BLaER1 treated with 17β-estradiol and CSF1 and Interleukin-3, amounts not matched to agents 10 nM and 100 nM (cell line): Measurements from ENCODE around the gene IRX2.
A peak's percentile ranks its signal among the peaks of the same experiment; 100 is the strongest.

ENCODE experiments used
- H3K27ac ChIP-seq, 11 experiments: shearing (Covaris generic); formaldehyde crosslinking; 2 replicates each; pipeline ENCODE4 v1.8.1; 2022
- H3K27me3 ChIP-seq, 11 experiments: shearing (Covaris generic); formaldehyde crosslinking; 2 replicates each; pipeline ENCODE4 v1.8.1; 2022
- H3K36me3 ChIP-seq, 11 experiments: shearing (Covaris generic); formaldehyde crosslinking; 2 replicates each; pipeline ENCODE4 v1.8.1; 2022
- H3K4me1 ChIP-seq, 10 experiments: shearing (Covaris generic); formaldehyde crosslinking; 2 replicates each; pipeline ENCODE4 v1.8.1; 2022
- H3K4me2 ChIP-seq, 11 experiments: shearing (Covaris generic); formaldehyde crosslinking; 2 replicates each; pipeline ENCODE4 v1.8.1; 2022
- H3K4me3 ChIP-seq, 10 experiments: shearing (Covaris generic); formaldehyde crosslinking; 2 replicates each; pipeline ENCODE4 v1.8.1; 2022
- H3K9ac ChIP-seq, 11 experiments: shearing (Covaris generic); formaldehyde crosslinking; 2 replicates each; pipeline ENCODE4 v1.8.1; 2022
- H3K9me3 ChIP-seq, 11 experiments: shearing (Covaris generic); formaldehyde crosslinking; replicated peaks in 1 of 11; 2 replicates each; pipeline ENCODE4 v1.8.1; 2022
- H4K20me1 ChIP-seq, 11 experiments: shearing (Covaris generic); formaldehyde crosslinking; 2 replicates each; pipeline ENCODE4 v1.8.1; 2022
- Cebpa-rat ChIP-seq, 11 experiments: shearing (Covaris generic); IDR thresholded peaks; 2 replicates each; pipeline ENCODE4 v1.8.1; 2022

IRX2 gene

DNA sequence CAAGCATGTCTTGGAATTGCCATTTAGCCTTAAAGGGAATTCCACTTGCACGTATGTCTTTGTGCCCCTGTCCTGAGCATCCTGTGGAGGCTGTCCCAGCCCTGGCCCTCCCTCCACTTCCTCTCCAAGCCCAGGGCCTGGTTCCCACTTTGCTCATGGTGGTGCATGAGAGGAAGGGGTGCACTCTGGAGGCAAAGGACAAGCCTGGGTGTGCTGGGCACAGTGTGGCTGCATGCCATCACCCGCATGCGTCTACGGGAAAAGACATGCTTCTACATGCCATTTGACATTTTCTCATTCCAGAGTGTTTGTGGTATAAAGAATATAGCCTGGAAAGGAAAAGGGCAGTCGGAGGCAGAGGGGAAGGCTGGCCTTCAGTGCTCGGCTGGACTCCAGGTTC lies 7.2 kb upstream of the IRX2 start:
- H3K27ac ChIP-seq = peak overlapping the region in 5 of 11 experiments; percentile 72 to 85 (median 82); a peak in 8 of 22 replicates
- H4K20me1 ChIP-seq = no peaks in the 10 kb centered on the region
- H3K9me3 ChIP-seq = peaks cover 0 to 43% (median 40%) of the 10 kb centered on the region in 11 experiments; a peak in 18 of 22 replicates
- H3K4me2 ChIP-seq = peak overlapping the region; percentile 39 to 90 (median 74); a peak in 21 of 22 replicates
- no peak overlapping the region for H3K9ac ChIP-seq
- H3K36me3 ChIP-seq = peaks cover 0 to 24% (median 0%) of the 10 kb centered on the region in 11 experiments; a peak in 4 of 22 replicates
- peaks cover 0 to 17% (median 0%) of the 10 kb centered on the region in 11 experiments; a peak in 6 of 22 replicates for H3K27me3 ChIP-seq
- no peak for TF ChIP-seq Cebpa-rat (IDR thresholded peaks at IDR 0.05)
- peak overlapping the region in 5 of 10 experiments; percentile 4 to 45 (median 29); a peak in 4 of 20 replicates for H3K4me3 ChIP-seq
- H3K4me1 ChIP-seq = peaks cover 73 to 98% (median 92%) of the 10 kb centered on the region in 10 experiments

DNA sequence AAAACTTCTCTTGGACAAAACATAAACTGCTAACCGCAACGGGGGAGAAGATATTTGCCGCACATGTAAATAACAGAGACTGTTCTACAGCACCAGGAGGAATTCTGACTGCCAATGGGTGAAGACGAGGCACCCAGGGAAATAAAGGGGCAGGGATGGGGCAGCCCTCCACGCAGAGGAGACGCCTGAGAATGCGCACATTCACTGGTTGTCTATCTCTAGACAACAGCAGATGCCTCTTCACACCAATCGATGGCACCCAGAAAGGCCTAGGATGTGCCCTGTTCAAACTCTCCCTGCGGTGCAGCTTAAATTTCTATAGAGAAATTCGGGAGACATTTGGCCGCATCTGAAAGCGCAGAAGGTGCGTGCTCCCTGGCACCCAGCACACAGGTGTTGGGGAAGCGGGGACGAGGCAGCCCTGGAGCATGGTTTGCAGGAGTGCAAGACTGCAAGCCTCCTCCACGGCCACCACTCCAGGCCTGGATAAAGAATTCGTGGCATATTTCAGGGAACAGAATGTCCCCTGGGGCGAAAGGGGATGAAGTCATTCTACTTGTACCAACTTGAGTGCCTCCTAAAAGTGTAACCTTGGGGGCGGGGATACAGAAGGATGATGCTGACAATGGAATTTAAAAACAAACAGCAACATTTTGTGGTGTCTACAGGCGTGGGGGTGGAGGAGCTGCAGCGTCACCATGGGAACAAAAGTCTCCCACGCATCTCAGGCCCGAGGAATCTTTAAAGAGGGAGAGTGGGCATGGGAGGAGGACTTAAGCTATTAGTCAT lies 6.3 kb upstream of the IRX2 start:
- H3K4me3 ChIP-seq = peak overlapping the region in 2 of 10 experiments; percentile 9 to 10; a peak in 2 of 20 replicates
- H3K4me2 ChIP-seq = peak overlapping the region; percentile 9 to 83 (median 53); a peak in 20 of 22 replicates
- peaks cover 0 to 24% (median 0%) of the 10 kb centered on the region in 11 experiments; a peak in 4 of 22 replicates for H3K36me3 ChIP-seq
- H3K4me1 ChIP-seq = peaks cover 68 to 96% (median 86%) of the 10 kb centered on the region in 10 experiments
- H3K27me3 ChIP-seq = peaks cover 0 to 23% (median 0%) of the 10 kb centered on the region in 11 experiments; a peak in 6 of 22 replicates
- peak overlapping the region in 3 of 11 experiments; percentile 8 to 97 (median 18); a peak in 2 of 22 replicates for H3K27ac ChIP-seq
- no peak overlapping the region for H3K9ac ChIP-seq
- peaks cover 0 to 3% (median 0%) of the 10 kb centered on the region in 11 experiments; a peak in 3 of 22 replicates for H4K20me1 ChIP-seq
- peaks cover 0 to 43% (median 40%) of the 10 kb centered on the region in 11 experiments; a peak in 18 of 22 replicates for H3K9me3 ChIP-seq
- TF ChIP-seq Cebpa-rat (IDR thresholded peaks at IDR 0.05) = no peak

DNA sequence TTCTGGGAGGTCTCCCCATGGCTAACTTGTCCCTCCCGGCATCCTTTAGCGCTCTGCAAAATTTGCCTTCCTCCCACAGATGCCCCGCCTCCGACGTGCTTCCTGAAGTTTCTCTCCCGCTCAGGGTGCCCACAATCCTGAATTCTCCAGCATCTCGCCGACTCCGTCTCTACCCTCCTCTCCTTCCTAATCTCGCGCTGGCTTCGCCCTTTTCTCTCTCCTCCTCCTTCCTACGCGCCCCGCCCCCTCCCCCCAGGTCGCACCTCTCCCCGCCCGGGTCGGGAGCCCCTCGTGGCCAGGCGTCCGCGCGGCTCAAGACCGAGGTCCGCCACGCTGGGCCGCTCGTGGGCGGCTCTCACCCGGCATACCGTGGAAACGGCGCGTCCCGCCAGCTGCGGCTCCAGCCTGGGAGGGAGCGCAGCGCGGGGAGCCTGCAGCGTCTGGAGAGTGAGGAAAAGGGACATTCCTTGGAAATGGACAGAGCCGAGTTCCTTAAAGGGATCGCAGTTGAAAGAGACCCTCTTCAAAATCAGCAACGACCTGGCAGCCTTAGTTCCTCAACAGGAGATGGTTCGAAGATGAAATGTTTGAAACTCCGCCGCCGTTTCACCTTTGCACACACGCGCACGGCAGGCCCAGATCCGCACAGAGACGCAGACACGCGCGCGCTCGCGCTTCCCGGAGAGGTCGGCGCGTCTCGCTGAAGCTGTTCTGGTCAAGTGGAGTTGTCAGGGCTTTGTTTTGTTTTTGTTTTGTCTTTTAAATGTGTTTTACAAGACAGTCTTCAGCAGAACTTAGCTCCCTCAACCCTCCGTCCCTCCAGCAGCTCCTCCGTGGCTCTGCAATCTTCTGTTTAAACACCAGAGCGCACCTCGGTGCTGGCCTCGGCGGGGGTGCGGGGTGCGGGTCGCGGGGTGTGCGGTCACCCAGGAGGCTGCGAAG lies 5.0 kb upstream of the IRX2 start:
- H3K4me3 ChIP-seq = peak overlapping the region in 6 of 10 experiments; percentile 32 to 84 (median 70); a peak in 10 of 20 replicates
- H3K9me3 ChIP-seq = peaks cover 0 to 43% (median 40%) of the 10 kb centered on the region in 11 experiments; a peak in 18 of 22 replicates
- H4K20me1 ChIP-seq = peaks cover 0 to 7% (median 0%) of the 10 kb centered on the region in 11 experiments; a peak in 3 of 22 replicates
- peaks cover 0 to 24% (median 0%) of the 10 kb centered on the region in 11 experiments; a peak in 4 of 22 replicates for H3K36me3 ChIP-seq
- TF ChIP-seq Cebpa-rat (IDR thresholded peaks at IDR 0.05) = no peak
- H3K9ac ChIP-seq = peak overlapping the region in 8 of 11 experiments; percentile 80 to 97 (median 93); a peak in 15 of 22 replicates
- peak overlapping the region; percentile 84 to 100 (median 97) for H3K4me2 ChIP-seq
- peaks cover 55 to 88% (median 77%) of the 10 kb centered on the region in 10 experiments for H3K4me1 ChIP-seq
- H3K27me3 ChIP-seq = peaks cover 0 to 26% (median 0%) of the 10 kb centered on the region in 11 experiments; a peak in 6 of 22 replicates
- peak overlapping the region in 10 of 11 experiments; percentile 70 to 97 (median 90); a peak in 19 of 22 replicates for H3K27ac ChIP-seq

DNA sequence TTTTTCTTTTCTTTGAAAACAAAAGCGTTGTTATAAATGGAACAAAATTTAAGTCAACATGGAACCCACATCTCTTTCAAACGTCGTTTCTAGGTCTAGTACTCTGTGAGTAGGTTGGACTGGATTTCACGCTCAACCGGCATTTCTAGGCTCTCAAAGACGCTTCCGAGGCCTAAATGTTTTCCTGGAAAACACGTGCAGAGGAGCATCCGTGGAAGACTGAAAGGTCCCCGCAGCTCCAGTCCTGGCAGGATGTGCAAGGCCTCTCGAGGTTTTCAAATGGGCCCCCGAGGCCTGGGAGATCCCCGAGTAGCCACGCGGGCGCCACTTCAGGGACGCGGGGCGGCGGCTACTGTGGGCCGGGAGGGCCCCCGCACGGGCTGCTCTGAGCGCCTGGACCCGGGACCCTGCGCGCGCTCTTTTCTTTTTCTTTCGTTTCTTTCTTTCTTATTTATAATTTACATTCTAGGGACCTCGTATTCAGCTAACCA lies 4.2 kb upstream of the IRX2 start:
- Histone ChIP-seq H3K27ac (peak overlapping the region; percentile 28 to 97 (median 89); a peak in 20 of 22 replicates), H3K4me2 (peak overlapping the region; percentile 84 to 100 (median 97)), H3K4me3 (peak overlapping the region; percentile 44 to 86 (median 78)), H3K27me3 (peaks cover 0 to 26% (median 0%) of the 10 kb centered on the region in 11 experiments; a peak in 6 of 22 replicates), H3K36me3 (peaks cover 0 to 24% (median 0%) of the 10 kb centered on the region in 11 experiments; a peak in 5 of 22 replicates), H3K4me1 (peaks cover 49 to 80% (median 70%) of the 10 kb centered on the region in 10 experiments), H3K9ac (peak overlapping the region; percentile 76 to 97 (median 87); a peak in 20 of 22 replicates), H4K20me1 (peaks cover 5 to 13% (median 6%) of the 10 kb centered on the region in 11 experiments; a peak in 20 of 22 replicates), H3K9me3 (peaks cover 1 to 47% (median 45%) of the 10 kb centered on the region in 11 experiments; a peak in 21 of 22 replicates)
- TF ChIP-seq Cebpa-rat (IDR thresholded peaks at IDR 0.05) = no peak

DNA sequence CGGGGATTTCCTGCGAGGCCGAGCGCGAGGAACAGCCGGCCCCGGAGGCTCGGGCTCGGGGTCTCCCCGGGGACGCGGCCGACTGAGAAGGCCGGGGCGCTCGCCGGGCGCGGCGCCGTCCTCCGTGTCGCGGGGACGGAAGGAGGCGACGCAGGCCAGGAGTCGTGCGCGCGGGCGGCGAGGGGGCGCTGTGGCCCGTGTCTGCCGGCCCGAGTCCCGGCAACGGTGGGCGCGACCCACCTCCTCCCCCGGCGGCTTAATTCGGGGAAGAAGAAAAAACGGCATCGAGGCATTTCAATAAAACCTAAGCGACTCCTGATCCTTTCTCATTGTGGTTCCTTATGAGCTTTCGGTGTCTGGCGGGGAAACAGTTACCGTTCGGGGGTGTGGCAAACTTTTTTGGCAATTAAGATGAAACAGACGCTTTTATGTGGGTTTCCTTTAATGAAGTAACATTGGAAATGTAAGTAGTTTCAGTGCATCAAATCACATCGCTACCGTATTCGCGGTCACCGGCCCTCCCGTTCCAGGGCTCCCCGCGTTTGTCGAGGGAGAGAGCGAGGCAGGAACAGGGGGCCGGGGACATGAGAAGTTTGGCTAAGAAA lies 3.7 kb upstream of the IRX2 start:
- peaks cover 0 to 30% (median 5%) of the 10 kb centered on the region in 11 experiments; a peak in 10 of 22 replicates for H3K36me3 ChIP-seq
- peak overlapping the region; percentile 44 to 86 (median 78) for H3K4me3 ChIP-seq
- H3K27me3 ChIP-seq = peaks cover 0 to 26% (median 0%) of the 10 kb centered on the region in 11 experiments; a peak in 6 of 22 replicates
- peak overlapping the region; percentile 84 to 100 (median 97) for H3K4me2 ChIP-seq
- peak overlapping the region; percentile 76 to 97 (median 87) for H3K9ac ChIP-seq
- peaks cover 11 to 18% (median 11%) of the 10 kb centered on the region in 11 experiments; a peak in 21 of 22 replicates for H4K20me1 ChIP-seq
- peak overlapping the region; percentile 53 to 97 (median 89); a peak in 21 of 22 replicates for H3K27ac ChIP-seq
- peak in 2 of 11 experiments; percentile 32 to 43; a peak in 1 of 22 replicates for TF ChIP-seq Cebpa-rat (IDR thresholded peaks at IDR 0.05)
- H3K9me3 ChIP-seq = peaks cover 5 to 52% (median 50%) of the 10 kb centered on the region in 11 experiments; a peak in 21 of 22 replicates
- peaks cover 46 to 75% (median 66%) of the 10 kb centered on the region in 10 experiments for H3K4me1 ChIP-seq

DNA sequence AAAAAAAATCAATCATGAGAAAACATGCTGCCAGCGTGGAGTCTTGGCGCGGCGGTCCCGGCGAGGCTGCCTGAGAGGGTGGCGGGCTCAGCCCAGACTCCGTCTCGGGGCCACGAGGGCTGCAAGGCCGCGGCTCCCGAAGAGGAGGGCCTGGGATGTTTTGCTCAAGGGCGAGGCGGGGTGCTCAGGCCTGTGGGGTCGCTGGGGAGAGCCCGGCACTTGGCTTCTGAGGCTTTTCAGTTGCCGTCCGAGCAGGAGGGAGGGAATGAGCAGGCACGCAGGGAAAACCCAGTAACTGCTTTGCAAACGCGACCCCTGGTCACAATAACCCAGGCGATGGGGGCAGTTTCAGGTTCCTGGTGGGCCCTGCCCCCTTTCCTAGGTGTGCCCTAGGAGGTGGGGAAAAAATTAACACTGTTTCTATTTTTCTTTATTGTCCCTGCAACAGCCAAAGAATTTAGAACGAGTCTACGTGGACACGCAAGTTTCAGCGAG lies 3.2 kb upstream of the IRX2 start:
- H4K20me1 ChIP-seq = peaks cover 16 to 24% (median 17%) of the 10 kb centered on the region in 11 experiments; a peak in 21 of 22 replicates
- H3K9me3 ChIP-seq = peaks cover 11 to 53% (median 50%) of the 10 kb centered on the region in 11 experiments; a peak in 21 of 22 replicates
- H3K36me3 ChIP-seq = peaks cover 0 to 35% (median 10%) of the 10 kb centered on the region in 11 experiments; a peak in 19 of 22 replicates
- H3K9ac ChIP-seq = peak overlapping the region; percentile 76 to 97 (median 87)
- peaks cover 41 to 69% (median 60%) of the 10 kb centered on the region in 10 experiments for H3K4me1 ChIP-seq
- peak overlapping the region; percentile 53 to 97 (median 89); a peak in 21 of 22 replicates for H3K27ac ChIP-seq
- TF ChIP-seq Cebpa-rat (IDR thresholded peaks at IDR 0.05) = no peak
- peak overlapping the region; percentile 44 to 86 (median 78) for H3K4me3 ChIP-seq
- peaks cover 0 to 26% (median 0%) of the 10 kb centered on the region in 11 experiments; a peak in 6 of 22 replicates for H3K27me3 ChIP-seq
- H3K4me2 ChIP-seq = peak overlapping the region; percentile 84 to 100 (median 97)
